A549 (cell line): ENCODE data around the gene ZFPM1. TPM values are rescaled to one million over a fixed set of nuclear protein-coding genes. Genes with fewer than 3 reads are reported as not detected.

Experiments
- ATAC-seq, 2 experiments: fragments of 200-7000 bp in 1 of 2; fragments of >200 bp in 1 of 2; cut with Nextera tagmentation in 1 of 2; cut with Tn5 transposase in 1 of 2; 3 replicates each; pipeline versions ENCODE4 v1.8.0 to v1.9.1; 2018 to 2020; ENCODE audit warnings: mild to moderate bottlenecking in 1 of 2, moderate library complexity in 1 of 2
- CTCF ChIA-PET: fragments of 300-600 bp; sonication (Branson Sonifier 250); formaldehyde crosslinking; extraction: SDS; loops from one replicate; lab custom pipeline; 2021; ENCODE audit warnings: antibody characterized with exemption, inconsistent platforms; lab: Yijun Ruan, JAX
- POLR2A ChIA-PET: fragments of 350-600 bp; formaldehyde crosslinking; extraction: SDS; loops from one replicate; lab custom pipeline; 2021; ENCODE audit warnings: antibody characterized with exemption, inconsistent platforms; lab: Yijun Ruan, JAX
- DNase-seq, 2 experiments: peaks; one replicate each; pipeline versions ENCODE4 v3.0.0 to v3.0.0-alpha.2; 2011 to 2016; ENCODE audit warnings: low read depth in 1 of 2, low spot score in 1 of 2
- FAIRE-seq: peaks from 2 replicates; lab custom pipeline; 2011; peaks lifted over from hg19 to GRCh38; lab: Jason Lieb, UNC
- H3K27ac ChIP-seq, 2 experiments: fragments of >200 bp; sonication (Bioruptor Twin); formaldehyde crosslinking; 3 replicates each; pipeline ENCODE4 v1.5.1; 2016 to 2017
- H3K4me1 ChIP-seq: fragments of >200 bp; sonication (Bioruptor Twin); formaldehyde crosslinking; 3 replicates; pipeline ENCODE4 v1.6.1; 2016
- H3K4me2 ChIP-seq: fragments of >200 bp; sonication (Bioruptor Twin); formaldehyde crosslinking; 3 replicates; pipeline ENCODE4 v1.6.1; 2016
- H3K4me3 ChIP-seq: fragments of >200 bp; sonication (Bioruptor Twin); formaldehyde crosslinking; 3 replicates; pipeline ENCODE4 v1.5.1; 2016
- H3K9me3 ChIP-seq: fragments of >200 bp; sonication (Bioruptor Twin); formaldehyde crosslinking; 3 replicates; pipeline ENCODE4 v1.6.1; 2016
- BHLHE40 ChIP-seq: IDR thresholded peaks from 2 replicates; pipeline ENCODE4 v1.6.1; 2012; ENCODE audit warnings: low read depth, low read length, inconsistent platforms
- CBX2 ChIP-seq: fragments of 200-600 bp; sonication (generic); IDR thresholded peaks from 2 replicates; pipeline ENCODE4 v1.6.1; 2016; ENCODE audit warnings: low read depth, mild to moderate bottlenecking, borderline replicate concordance
- CHD2 ChIP-seq: fragments of 150-350 bp; IDR thresholded peaks from 2 replicates; pipeline ENCODE4 v1.6.1; 2014; ENCODE audit warnings: low read length; ENCODE audit not compliant: partially characterized antibody
- EHF ChIP-seq: fragments of 250-450 bp; sonication (Bioruptor Pico); IDR thresholded peaks from 2 replicates; pipeline ENCODE4 v1.5.0; 2020; ENCODE audit warnings: mild to moderate bottlenecking
- EP300 ChIP-seq, 2 experiments: fragments of >200 bp; sonication (Bioruptor Twin); formaldehyde crosslinking; IDR thresholded peaks; 2 replicates in 1 of 2; 3 replicates in 1 of 2; pipeline ENCODE4 v1.6.1; 2016 to 2017
- ESRRA ChIP-seq: fragments of 150-350 bp; IDR thresholded peaks from 2 replicates; pipeline ENCODE4 v1.6.1; 2014; ENCODE audit warnings: mild to moderate bottlenecking, low read length, borderline replicate concordance
- GATA3 ChIP-seq: IDR thresholded peaks from 2 replicates; pipeline ENCODE4 v1.6.1; 2012; ENCODE audit warnings: borderline replicate concordance
- HOXB5 ChIP-seq: fragments of 250-450 bp; sonication (Bioruptor Pico); IDR thresholded peaks from 2 replicates; pipeline ENCODE4 v1.5.0; 2020; ENCODE audit warnings: mild to moderate bottlenecking, moderate library complexity
- MAFK ChIP-seq: fragments of 450-650 bp; IDR thresholded peaks from 2 replicates; pipeline ENCODE4 v1.6.1; 2014; ENCODE audit not compliant: partially characterized antibody
- NPAS2 ChIP-seq: fragments of 250-450 bp; sonication (Bioruptor Pico); IDR thresholded peaks from 2 replicates; pipeline ENCODE4 v1.8.0; 2022; ENCODE audit warnings: mild to moderate bottlenecking, moderate library complexity, borderline replicate concordance
- POLR2A ChIP-seq: IDR thresholded peaks from 2 replicates; pipeline ENCODE4 v1.6.1; 2012; ENCODE audit warnings: mild to moderate bottlenecking, low read length
- ZSCAN20 ChIP-seq: fragments of 250-450 bp; sonication (Bioruptor Pico); IDR thresholded peaks from 2 replicates; pipeline ENCODE4 v1.8.0; 2022; ENCODE audit warnings: mild to moderate bottlenecking, moderate library complexity
- WGBS: methylation state at CpG from one replicate; pipeline ENCODE4 v1.1.6; 2017; ENCODE audit errors: missing lambda C conversion rate; 5-methylcytosine and 5-hydroxymethylcytosine counted together
- polyA plus RNA-seq, 4 experiments: library from polyadenylated mRNA; depleted of rRNA in 3 of 4; stranded (reverse); fragments of >200 nt; fragmentation: RNase III in 1 of 4; extraction: RNeasy Plus Mini Kit Qiagen cat#74134 plus additional on column Dnase treatment in 1 of 4; gene quantifications; 2 replicates in 3 of 4; 3 replicates in 1 of 4; pipeline ENCODE4 v1.2.3, GENCODE V29; 2011 to 2017
- TF ChIP-seq, protein P1 (sequence below): IDR thresholded peaks from 2 replicates; pipeline ENCODE4 v1.6.1; 2012; ENCODE audit warnings: low read depth, borderline replicate concordance
- TF ChIP-seq, protein P2 (sequence below): fragments of >200 bp; sonication (Bioruptor Twin); formaldehyde crosslinking; IDR thresholded peaks from 2 replicates; pipeline ENCODE4 v1.6.1; 2016
- TF ChIP-seq, protein P3 (sequence below): fragments of 250-450 bp; sonication (Bioruptor Pico); IDR thresholded peaks from 2 replicates; pipeline ENCODE4 v1.5.0; 2020; ENCODE audit warnings: low read depth, mild to moderate bottlenecking, moderate library complexity

Gene ZFPM1
- polyA plus RNA-seq, 2 of the 4 experiments (the other 2 are of a cell fraction) = 0.36 to 2.5 TPM

DNA sequence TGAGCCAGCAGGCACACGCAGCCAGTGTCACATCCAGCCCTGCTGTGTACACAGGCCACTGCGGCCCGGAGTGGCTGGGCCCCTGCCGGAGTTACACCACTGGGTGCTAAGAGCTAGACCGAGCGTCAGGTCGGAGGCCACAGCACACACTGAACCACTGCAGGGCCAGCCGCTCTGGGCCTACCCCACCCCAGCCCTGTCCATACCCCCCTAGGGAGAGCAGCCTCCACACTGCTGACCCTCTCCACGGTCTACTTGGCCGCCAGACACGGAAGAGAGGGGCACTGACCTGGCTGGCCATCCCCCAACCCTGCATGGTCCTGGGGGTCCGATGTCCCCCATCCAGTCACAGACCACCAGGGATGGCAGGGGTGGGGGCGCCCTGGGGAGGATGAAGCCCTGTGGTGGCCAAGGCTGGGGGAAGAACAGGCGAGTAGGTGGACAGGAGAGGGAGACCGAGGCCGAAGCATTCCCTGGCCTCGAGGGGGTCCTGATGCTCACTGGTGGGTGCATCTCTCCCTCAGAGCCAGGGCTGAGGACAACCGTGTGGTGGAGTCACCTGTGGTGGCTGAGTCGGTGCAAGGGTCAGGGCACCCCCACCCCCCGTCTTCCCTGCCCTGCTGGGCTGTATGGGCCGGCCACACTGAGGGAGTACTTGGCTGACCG is 82.2 kb downstream of the ZFPM1 start:
- peak overlapping the region; percentile 100 for H3K4me2 ChIP-seq
- DNase-seq (no peak), FAIRE-seq (no peak), ATAC-seq (peak in 1 of 2 experiments; percentile 8; a peak in 3 of 6 replicates)
- H3K9me3 ChIP-seq = no peaks in the 10 kb centered on the region
- H3K4me1 ChIP-seq = peaks cover 15% of the 10 kb centered on the region; the same call in 2 of the 3 replicates
- TF ChIP-seq, protein P1, sequence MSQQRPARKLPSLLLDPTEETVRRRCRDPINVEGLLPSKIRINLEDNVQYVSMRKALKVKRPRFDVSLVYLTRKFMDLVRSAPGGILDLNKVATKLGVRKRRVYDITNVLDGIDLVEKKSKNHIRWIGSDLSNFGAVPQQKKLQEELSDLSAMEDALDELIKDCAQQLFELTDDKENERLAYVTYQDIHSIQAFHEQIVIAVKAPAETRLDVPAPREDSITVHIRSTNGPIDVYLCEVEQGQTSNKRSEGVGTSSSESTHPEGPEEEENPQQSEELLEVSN = no peak
- no peak for TF ChIP-seq HOXB5
- no peak for TF ChIP-seq CBX2
- TF ChIP-seq EP300 (IDR thresholded peaks at IDR 0.05) = no peak
- no peak for TF ChIP-seq CHD2
- no peak for TF ChIP-seq MAFK
- TF ChIP-seq, protein P2, sequence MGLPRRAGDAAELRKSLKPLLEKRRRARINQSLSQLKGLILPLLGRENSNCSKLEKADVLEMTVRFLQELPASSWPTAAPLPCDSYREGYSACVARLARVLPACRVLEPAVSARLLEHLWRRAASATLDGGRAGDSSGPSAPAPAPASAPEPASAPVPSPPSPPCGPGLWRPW = no peak
- no peak for TF ChIP-seq GATA3
- ChIA-PET CTCF (interaction anchor here (0.7 to 1.5 kb wide), 5 partner anchors 10 to 553 kb away, joined by 3 to 9 read pairs (median 3); no protein-coding TSS in a partner anchor), POLR2A (no interaction called here)
- peak overlapping the region; percentile 99 for H3K27ac ChIP-seq
- WGBS = 89% methylated on average over 14 of the region's 22 CpGs
- peak overlapping the region; percentile 91 for H3K4me3 ChIP-seq

DNA sequence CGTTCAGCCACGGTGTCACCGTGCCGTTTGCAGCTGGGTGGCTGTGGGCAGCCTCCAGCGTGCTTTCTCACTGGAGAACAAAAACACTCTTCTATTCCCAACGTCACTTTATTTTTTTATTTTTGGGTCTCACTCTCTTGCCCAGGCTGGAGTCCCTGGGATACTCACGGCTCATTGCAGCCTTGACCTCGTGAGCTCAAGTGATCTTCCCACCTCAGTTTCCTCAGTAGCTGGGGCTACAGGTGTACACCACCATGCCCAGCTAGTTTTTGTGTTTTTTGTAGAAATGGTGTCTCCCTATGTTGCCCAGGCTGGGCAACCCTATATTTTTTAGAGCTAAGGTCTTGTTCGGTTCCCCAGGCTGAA is 82.8 kb downstream of the ZFPM1 start:
- ATAC-seq = no peak

DNA sequence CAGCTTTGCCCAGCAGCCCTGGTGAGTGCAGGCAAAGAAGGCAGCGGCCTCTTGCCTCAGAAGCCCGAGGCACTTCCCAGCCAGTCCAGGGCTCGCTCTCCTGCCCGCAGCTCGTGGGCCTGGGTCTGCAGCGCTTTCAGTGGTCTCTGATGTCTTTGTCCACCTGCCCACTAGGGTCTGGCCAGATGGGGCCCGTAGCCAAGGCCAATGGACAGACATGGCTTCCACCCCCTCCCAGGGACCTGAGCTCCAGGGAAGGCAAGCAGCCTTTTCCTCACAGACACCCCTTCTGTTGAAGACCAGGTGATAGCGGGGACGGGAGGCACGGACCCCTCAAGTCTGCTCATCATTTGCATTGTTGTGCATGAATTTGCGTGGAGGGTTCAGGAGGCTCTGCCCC is 83.4 kb downstream of the ZFPM1 start:
- FAIRE-seq = no peak
- 89% methylated on average over 10 of the region's 11 CpGs for WGBS
- peaks cover 15% of the 10 kb centered on the region; the same call in 2 of the 3 replicates for H3K4me1 ChIP-seq
- no peak for TF ChIP-seq ESRRA
- CTCF ChIA-PET = interaction anchor here (0.9 to 1.5 kb wide), 4 partner anchors 9 to 554 kb away, joined by 3 to 9 read pairs (median 4); no protein-coding TSS in a partner anchor
- H3K27ac ChIP-seq = no peak overlapping the region
- POLR2A ChIA-PET = interaction anchor here (1.3 kb wide), 1 partner anchor 34 kb away, joined by 6 read pairs; the partner anchor contains the start of gene ZC3H18
- no peak for ATAC-seq
- H3K4me2 ChIP-seq = no peak overlapping the region
- no peak overlapping the region for H3K4me3 ChIP-seq
- DNase-seq = no peak
- no peaks in the 10 kb centered on the region for H3K9me3 ChIP-seq

More for the DNA sequence above, 82.8 kb downstream of the ZFPM1 start:
- POLR2A ChIA-PET = interaction anchor here (1.3 kb wide), 1 partner anchor 35 kb away, joined by 6 read pairs; the partner anchor contains the start of gene ZC3H18
- DNase-seq = no peak
- no peak for TF ChIP-seq BHLHE40
- TF ChIP-seq ZSCAN20 (CRISPR knock-in tag) = no peak
- TF ChIP-seq, protein P3, sequence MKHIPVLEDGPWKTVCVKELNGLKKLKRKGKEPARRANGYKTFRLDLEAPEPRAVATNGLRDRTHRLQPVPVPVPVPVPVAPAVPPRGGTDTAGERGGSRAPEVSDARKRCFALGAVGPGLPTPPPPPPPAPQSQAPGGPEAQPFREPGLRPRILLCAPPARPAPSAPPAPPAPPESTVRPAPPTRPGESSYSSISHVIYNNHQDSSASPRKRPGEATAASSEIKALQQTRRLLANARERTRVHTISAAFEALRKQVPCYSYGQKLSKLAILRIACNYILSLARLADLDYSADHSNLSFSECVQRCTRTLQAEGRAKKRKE (CRISPR knock-in tag) = no peak
- TF ChIP-seq NPAS2 (CRISPR knock-in tag) = no peak
- TF ChIP-seq, all 56 proteins: peak for 0
- H3K9me3 ChIP-seq = no peaks in the 10 kb centered on the region
- no peak overlapping the region for H3K4me3 ChIP-seq
- H3K4me1 ChIP-seq = peaks cover 15% of the 10 kb centered on the region; the same call in 2 of the 3 replicates
- 93% methylated on average over 9 of the region's 9 CpGs for WGBS
- no peak overlapping the region for H3K27ac ChIP-seq
- CTCF ChIA-PET = interaction anchor here (0.7 to 1.5 kb wide), 5 partner anchors 10 to 553 kb away, joined by 3 to 9 read pairs (median 3); no protein-coding TSS in a partner anchor
- H3K4me2 ChIP-seq = peak overlapping the region; percentile 100
- FAIRE-seq = no peak

DNA sequence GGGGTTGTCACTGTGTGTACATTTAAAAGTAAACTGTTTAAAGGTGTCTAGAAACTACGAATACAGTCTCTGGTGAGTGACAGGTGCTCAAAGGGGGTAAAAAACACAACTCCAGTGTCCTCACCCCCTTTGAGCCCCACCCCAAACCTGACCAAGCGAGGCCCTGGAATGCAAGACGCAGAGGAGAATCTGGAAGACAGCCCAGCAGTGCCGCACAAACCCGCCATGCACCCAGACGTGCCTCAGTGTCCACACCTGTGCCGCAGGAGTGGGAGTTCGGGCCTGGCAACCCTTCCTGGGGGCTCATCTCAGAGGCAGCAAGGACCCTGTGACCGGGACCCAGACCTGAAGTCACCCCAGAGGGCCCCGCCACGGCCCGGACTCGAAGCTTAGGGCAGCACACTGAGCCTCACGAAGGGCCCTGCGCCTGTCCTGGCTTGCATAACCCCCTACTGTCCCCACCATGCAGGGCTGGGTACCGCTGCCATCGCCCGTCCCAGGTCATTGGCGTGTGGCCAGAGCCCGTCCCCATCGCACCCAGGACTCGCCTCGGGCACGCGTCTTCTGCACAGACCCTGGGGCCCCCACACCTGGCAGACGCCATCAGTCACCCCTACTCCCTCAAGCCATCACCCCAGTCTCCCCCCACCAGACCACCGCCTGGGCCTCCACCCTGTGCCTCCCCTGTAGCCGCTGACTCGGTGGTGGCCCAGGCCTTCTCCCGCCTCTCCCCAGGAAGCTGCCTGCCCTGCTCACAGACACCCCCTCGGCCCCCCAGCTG is 84.1 kb downstream of the ZFPM1 start:
- ChIA-PET POLR2A (interaction anchor here (1.3 kb wide), 1 partner anchor 33 kb away, joined by 6 read pairs; the partner anchor contains the start of gene ZC3H18), CTCF (no interaction called here)
- TF ChIP-seq POLR2A = peak; percentile 9; the same call in 1 of the 2 replicates
- no peak for TF ChIP-seq EHF
- WGBS = 79% methylated on average over 25 of the region's 31 CpGs
- Histone ChIP-seq H3K9me3 (peaks cover 5% of the 10 kb centered on the region), H3K27ac (no peak overlapping the region), H3K4me1 (peaks cover 15% of the 10 kb centered on the region; the same call in 2 of the 3 replicates), H3K4me3 (no peak overlapping the region), H3K4me2 (no peak overlapping the region)
- DNase-seq (peak in 1 of 2 experiments; percentile 49), FAIRE-seq (no peak), ATAC-seq (peak in 1 of 2 experiments; percentile 20; a peak in 3 of 6 replicates)
